Psoas muscle (tissue), 8 donors: ENCODE measurements around the gene PFKFB2. TPM values are rescaled to one million over a fixed set of nuclear protein-coding genes. Genes with fewer than 3 reads are reported as not detected.

Source experiments
- ATAC-seq, 4 donors: fragments of 200-7000 bp; cut with Tn5 transposase; one replicate each; pipeline ENCODE4 v1.9.1; 2020; ENCODE audit warnings: moderate library complexity in 3 of 4, mild to moderate bottlenecking in 2 of 4
- DNase-seq, 2 donors: peaks; one replicate each; pipeline ENCODE4 v3.0.0-alpha.2; 2020
- H3K27ac ChIP-seq: fragments of 200-600 bp; one replicate; pipeline ENCODE4 v1.8.0; 2022
- H3K27me3 ChIP-seq, 3 donors: fragments of 200-600 bp in 1 of 3; one replicate each; pipeline versions ENCODE4 v1.6.1 to v1.8.0; 2013 to 2022; ENCODE audit warnings: low read length in 2 of 3, mild to moderate bottlenecking in 2 of 3, moderate library complexity in 1 of 3; ENCODE audit not compliant: insufficient read depth in 3 of 3
- H3K36me3 ChIP-seq, 2 donors: fragments of 200-600 bp in 1 of 2; one replicate each; pipeline versions ENCODE4 v1.6.1 to v1.8.0; 2013 to 2022; ENCODE audit warnings: low read depth in 1 of 2, mild to moderate bottlenecking in 1 of 2, moderate library complexity in 1 of 2; ENCODE audit not compliant: insufficient read depth in 1 of 2
- H3K4me1 ChIP-seq: fragments of 200-600 bp; one replicate; pipeline ENCODE4 v1.8.0; 2022
- H3K4me3 ChIP-seq: fragments of 200-600 bp; one replicate; pipeline ENCODE4 v1.8.0; 2022; ENCODE audit warnings: mild to moderate bottlenecking
- H3K9me3 ChIP-seq: fragments of 200-600 bp; one replicate; pipeline ENCODE4 v1.8.0; 2022
- CTCF ChIP-seq: fragments of 200-600 bp; IDR thresholded peaks from one replicate; pipeline ENCODE4 v1.8.0; 2022; ENCODE audit warnings: antibody characterized with exemption
- WGBS, 3 donors: extraction: QIAGEN DNeasy Blood & Tissue Kit; methylation state at CpG; one replicate each; pipeline versions ENCODE4 v1.1.6 to v1.1.7; 2013; 5-methylcytosine and 5-hydroxymethylcytosine counted together
- intact Hi-C, 2 donors: fragments of 100-400 bp; cut with DNase I; formaldehyde crosslinking; loops; one replicate each; pipeline versions ENCODE4 v1.11.0 to v1.14.2; 2022
- polyA plus RNA-seq, 3 donors: library from polyadenylated mRNA; stranded (reverse); fragments of 200-250 nt; gene quantifications; one replicate each; pipeline ENCODE4 v1.2.3, GENCODE V29; 2013
- total RNA-seq, 4 donors: library from RNA; stranded (reverse); fragmentation: NEBNext Ultra II Directional in 2 of 4; extraction: Animal tissue kit (Norgen Biotek cat#: 25700) in 2 of 4; gene quantifications; one replicate each; pipeline versions ENCODE4 v1.2.1 to v1.2.4, GENCODE V29; 2021 to 2023
- donor health status: healthy with polysubstance abuse.
- donor health status: DM: no; HTN: no; CAD: no; lungs with moderate emphysema.
- donor health status: Bipolar disorder and iron deficiency.
- donor health status: healthy.
- donor health status: DM: yes; HTN: yes; CAD: no.
- donor health status: DM: no; HTN: no; CAD: no.
- donor health status: DM: no; HTN: no; CAD: no.
- donor health status: DM: yes; HTN: yes; CAD: no.

PFKFB2 gene
- total and polyA plus RNA-seq, 7 donors: 3.9 to 149 (median 36.0) TPM

GRCh38 chr1:207025146-207025880 lies 27.8 kb upstream of the PFKFB2 start:
- Histone ChIP-seq H3K4me1 (peaks cover 17% of the 10 kb centered on the region), H3K9me3 (no peaks in the 10 kb centered on the region), H3K4me3 (no peak overlapping the region), H3K27ac (no peak overlapping the region), H3K36me3 (no peaks in the 10 kb centered on the region), H3K27me3 (no peaks in the 10 kb centered on the region)
- 52% methylated on average over 5 of the region's 5 CpGs for WGBS, 3 donors
- ATAC-seq (peak; percentile 50 to 72 (median 59)), DNase-seq (no peak)
- intact Hi-C loops: no loop called here
- TF ChIP-seq CTCF: no peak

GRCh38 chr1:207026104-207026534 lies 27.0 kb upstream of the PFKFB2 start:
- no peak for TF ChIP-seq CTCF
- no peaks in the 10 kb centered on the region for H3K9me3 ChIP-seq
- no peak overlapping the region for H3K27ac ChIP-seq
- H3K4me1 ChIP-seq: peaks cover 17% of the 10 kb centered on the region
- DNase-seq (no peak), ATAC-seq (peak in 2 of 4 donors; percentile 31 to 40)
- H3K36me3 ChIP-seq: no peaks in the 10 kb centered on the region
- H3K27me3 ChIP-seq: no peaks in the 10 kb centered on the region
- intact Hi-C loops: no loop called here
- 27 to 35% (median 30%) methylated on average over 4 of the region's 4 CpGs for WGBS, 3 donors
- no peak overlapping the region for H3K4me3 ChIP-seq

GRCh38 chr1:207027206-207027777 lies 25.8 kb upstream of the PFKFB2 start:
- WGBS, 3 donors: 92 to 94% (median 92%) methylated on average over 18 of the region's 18 CpGs
- no peaks in the 10 kb centered on the region for H3K9me3 ChIP-seq
- H3K4me3 ChIP-seq: no peak overlapping the region
- ATAC-seq: peak in 1 of 4 donors; percentile 25
- peaks cover 17% of the 10 kb centered on the region for H3K4me1 ChIP-seq
- DNase-seq: no peak
- no peak for TF ChIP-seq CTCF
- H3K36me3 ChIP-seq: no peaks in the 10 kb centered on the region
- intact Hi-C loops: no loop called here
- H3K27me3 ChIP-seq: no peaks in the 10 kb centered on the region
- no peak overlapping the region for H3K27ac ChIP-seq

GRCh38 chr1:207027921-207028320 lies 25.2 kb upstream of the PFKFB2 start:
- 95 to 97% (median 96%) methylated on average over 1 of the region's 1 CpG for WGBS, 3 donors
- Histone ChIP-seq H3K4me1 (peaks cover 17% of the 10 kb centered on the region), H3K4me3 (no peak overlapping the region), H3K27me3 (peaks cover 0 to 2% (median 0%) of the 10 kb centered on the region in 3 donors), H3K27ac (no peak overlapping the region), H3K36me3 (no peaks in the 10 kb centered on the region), H3K9me3 (no peaks in the 10 kb centered on the region)
- ATAC-seq (no peak), DNase-seq (no peak)
- no peak for TF ChIP-seq CTCF
- intact Hi-C loops: no loop called here
